Mesenchymal stem cell (in vitro differentiated cells and primary cell): Measurements from ENCODE around the gene ST7L.

ENCODE experiments used
- DNase-seq: peaks from one replicate; pipeline ENCODE4 v3.0.0-alpha.2; 2013
- H2AFZ ChIP-seq: one replicate; pipeline ENCODE4 v1.6.1; 2013; ENCODE audit warnings: low read depth, mild to moderate bottlenecking, control low read depth, inconsistent platforms, low read length, moderate library complexity
- H2AK5ac ChIP-seq: 2 replicates; pipeline ENCODE4 v1.6.1; 2013; ENCODE audit warnings: low read length, moderate library complexity, mild to moderate bottlenecking, inconsistent platforms; ENCODE audit not compliant: severe bottlenecking
- H2BK120ac ChIP-seq: one replicate; pipeline ENCODE4 v1.6.1; 2013; ENCODE audit warnings: low read depth, mild to moderate bottlenecking, inconsistent platforms, low read length, moderate library complexity
- H2BK12ac ChIP-seq, 2 experiments: one replicate each; pipeline ENCODE4 v1.6.1; 2013; ENCODE audit warnings: inconsistent platforms in 2 of 2, low read length in 2 of 2, mild to moderate bottlenecking in 2 of 2, moderate library complexity in 2 of 2, control low read depth in 1 of 2
- H2BK15ac ChIP-seq: one replicate; pipeline ENCODE4 v1.6.1; 2013; ENCODE audit warnings: mild to moderate bottlenecking, low read depth, inconsistent platforms; ENCODE audit not compliant: poor library complexity, severe bottlenecking
- H2BK5ac ChIP-seq: 2 replicates; pipeline ENCODE4 v1.6.1; 2013; ENCODE audit warnings: low read depth, mild to moderate bottlenecking, low read length, control low read depth, inconsistent platforms; ENCODE audit not compliant: poor library complexity, severe bottlenecking
- H3K14ac ChIP-seq, 2 experiments: one replicate each; pipeline ENCODE4 v1.6.1; 2013; ENCODE audit warnings: inconsistent platforms in 2 of 2, low read length in 2 of 2, control low read depth in 1 of 2, mild to moderate bottlenecking in 1 of 2, moderate library complexity in 1 of 2
- H3K18ac ChIP-seq, 2 experiments: one replicate each; pipeline ENCODE4 v1.6.1; 2013; ENCODE audit warnings: inconsistent platforms in 2 of 2, low read length in 2 of 2, control low read depth in 1 of 2, low read depth in 1 of 2, mild to moderate bottlenecking in 1 of 2
- H3K23ac ChIP-seq, 2 experiments: one replicate each; pipeline ENCODE4 v1.6.1; 2013; ENCODE audit warnings: inconsistent platforms in 2 of 2, low read length in 2 of 2, mild to moderate bottlenecking in 2 of 2, moderate library complexity in 2 of 2, control low read depth in 1 of 2
- H3K27ac ChIP-seq: 2 replicates; pipeline ENCODE4 v1.5.1; 2013; ENCODE audit warnings: mild to moderate bottlenecking, moderate library complexity, low read length, control low read depth, inconsistent platforms; ENCODE audit not compliant: poor library complexity, severe bottlenecking
- H3K27me3 ChIP-seq, 2 experiments: 2 replicates each; pipeline versions ENCODE4 v1.6.1 to v1.7.0; 2013; ENCODE audit warnings: low read length in 2 of 2, mild to moderate bottlenecking in 2 of 2, moderate library complexity in 2 of 2, control low read depth in 1 of 2, inconsistent platforms in 1 of 2; ENCODE audit not compliant: control insufficient read depth in 1 of 2, insufficient read depth in 1 of 2
- H3K36me3 ChIP-seq, 2 experiments: 2 replicates each; pipeline versions ENCODE4 v1.6.1 to v1.7.0; 2013; ENCODE audit warnings: low read length in 2 of 2, control low read depth in 1 of 2, inconsistent platforms in 1 of 2, low read depth in 1 of 2, mild to moderate bottlenecking in 1 of 2; ENCODE audit not compliant: insufficient read depth in 2 of 2, control insufficient read depth in 1 of 2
- H3K4ac ChIP-seq, 2 experiments: one replicate each; pipeline ENCODE4 v1.6.1; 2013; ENCODE audit warnings: inconsistent platforms in 2 of 2, low read length in 2 of 2, mild to moderate bottlenecking in 2 of 2, moderate library complexity in 2 of 2, control low read depth in 1 of 2, low read depth in 1 of 2
- H3K4me1 ChIP-seq: 2 replicates; pipeline ENCODE4 v1.6.1; 2013; ENCODE audit warnings: low read depth, low read length, control low read depth; ENCODE audit not compliant: control insufficient read depth, insufficient read depth
- H3K4me2 ChIP-seq: 2 replicates; pipeline ENCODE4 v1.6.1; 2013; ENCODE audit warnings: low read length, mild to moderate bottlenecking, inconsistent platforms; ENCODE audit not compliant: poor library complexity, severe bottlenecking
- H3K4me3 ChIP-seq, 2 experiments: 2 replicates each; pipeline versions ENCODE4 v1.5.1 to v1.7.0; 2013; ENCODE audit warnings: low read length in 2 of 2, mild to moderate bottlenecking in 2 of 2, control low read depth in 1 of 2, low read depth in 1 of 2; ENCODE audit not compliant: insufficient read depth in 1 of 2
- H3K79me1 ChIP-seq: replicated peaks from 2 replicates; pipeline ENCODE4 v1.6.1; 2013; ENCODE audit warnings: mild to moderate bottlenecking, control low read depth, low read length, inconsistent platforms; ENCODE audit not compliant: poor library complexity, severe bottlenecking
- H3K9ac ChIP-seq: 2 replicates; pipeline ENCODE4 v1.7.0; 2013; ENCODE audit warnings: mild to moderate bottlenecking, low read length, moderate library complexity
- H3K9me3 ChIP-seq: 2 replicates; pipeline ENCODE4 v1.7.0; 2013; ENCODE audit warnings: mild to moderate bottlenecking, low read length; ENCODE audit not compliant: control insufficient read depth
- H4K8ac ChIP-seq: one replicate; pipeline ENCODE4 v1.6.1; 2013; ENCODE audit warnings: inconsistent platforms, mild to moderate bottlenecking, low read length, moderate library complexity
- H4K91ac ChIP-seq: one replicate; pipeline ENCODE4 v1.6.1; 2013; ENCODE audit warnings: mild to moderate bottlenecking, low read length, inconsistent platforms
- WGBS: methylation state at CpG from one replicate; pipeline ENCODE4 v1.1.7; 2013; ENCODE audit warnings: mixed read lengths; 5-methylcytosine and 5-hydroxymethylcytosine counted together

Gene ST7L

DNA sequence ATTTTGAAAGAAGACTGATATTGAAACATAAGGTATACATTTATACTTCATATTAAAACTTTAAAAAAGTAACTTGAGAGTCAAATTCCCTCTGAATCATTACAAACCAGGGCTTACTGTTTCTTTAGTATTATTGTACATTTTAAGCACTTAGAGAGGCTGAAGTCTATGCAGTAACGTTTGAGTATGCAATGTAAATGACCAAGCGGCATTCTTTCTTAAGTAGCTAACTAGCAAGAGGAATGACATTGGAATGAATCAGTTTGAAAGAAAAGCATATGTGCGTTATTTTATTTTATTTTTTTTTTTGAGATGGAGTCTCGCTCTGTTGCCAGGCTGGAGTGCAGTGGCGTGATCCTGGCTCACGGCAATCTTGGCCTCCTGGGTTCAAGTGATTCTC is 85.9 kb downstream of the ST7L start:
- no peak overlapping the region for H2BK5ac ChIP-seq
- no peak overlapping the region for H3K14ac ChIP-seq
- DNase-seq, result peak; percentile 70
- peak overlapping the region; percentile 81 for H3K27ac ChIP-seq
- peaks cover 4% of the 10 kb centered on the region for H3K4me1 ChIP-seq
- no peaks in the 10 kb centered on the region for H3K9me3 ChIP-seq
- no peak overlapping the region for H3K18ac ChIP-seq
- H3K9ac ChIP-seq, result no peak overlapping the region
- H2BK120ac ChIP-seq, result no peak overlapping the region
- H4K8ac ChIP-seq, result no peak overlapping the region
- H4K91ac ChIP-seq, result no peak overlapping the region
- no peak overlapping the region for H2BK12ac ChIP-seq
- H2AFZ ChIP-seq, result no peak overlapping the region
- no peak overlapping the region for H2AK5ac ChIP-seq
- no peak overlapping the region for H3K4me3 ChIP-seq
- no peak overlapping the region for H2BK15ac ChIP-seq
- no peak overlapping the region for H3K4ac ChIP-seq
- H3K79me1 ChIP-seq, result no peaks in the 10 kb centered on the region
- H3K4me2 ChIP-seq, result no peak overlapping the region
- no peak overlapping the region for H3K23ac ChIP-seq
- WGBS, result 23% methylated on average over 6 of the region's 6 CpGs
- H3K27me3 ChIP-seq, result no peaks in the 10 kb centered on the region
- peaks cover 0 to 22% of the 10 kb centered on the region in 2 experiments for H3K36me3 ChIP-seq

DNA sequence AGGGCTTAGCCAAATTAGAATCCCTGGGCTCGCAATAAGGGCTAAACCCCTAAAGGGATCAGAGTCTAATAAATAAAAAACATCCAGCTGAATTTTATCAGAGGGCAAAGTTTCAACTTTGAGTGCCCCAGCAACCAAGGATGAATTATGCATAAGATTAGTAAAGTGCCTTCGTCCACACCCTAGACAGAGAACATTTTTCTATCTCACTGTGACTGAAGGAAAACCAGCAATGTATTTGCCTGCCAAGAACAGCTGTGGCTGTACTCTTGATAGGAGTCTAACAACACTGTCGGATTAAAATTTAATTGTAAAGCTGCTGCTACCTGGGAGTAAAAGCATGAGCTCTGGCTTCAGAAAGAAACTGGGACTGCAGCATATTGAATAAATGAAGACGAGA is 86.9 kb downstream of the ST7L start:
- Histone ChIP-seq H3K4me2 (no peak overlapping the region), H3K14ac (no peak overlapping the region), H2BK12ac (peak overlapping the region in 1 of 2 experiments; percentile 71), H3K23ac (no peak overlapping the region), H2AFZ (no peak overlapping the region), H3K79me1 (no peaks in the 10 kb centered on the region), H3K27me3 (no peaks in the 10 kb centered on the region), H2AK5ac (peak overlapping the region; percentile 12), H3K4me1 (peaks cover 5% of the 10 kb centered on the region), H2BK15ac (no peak overlapping the region), H3K27ac (peak overlapping the region; percentile 67), H3K36me3 (peaks cover 0 to 27% of the 10 kb centered on the region in 2 experiments), H3K9ac (no peak overlapping the region), H3K4ac (no peak overlapping the region), H2BK5ac (peak overlapping the region; percentile 3), H4K8ac (no peak overlapping the region), H2BK120ac (no peak overlapping the region), H3K9me3 (no peaks in the 10 kb centered on the region), H3K18ac (no peak overlapping the region), H3K4me3 (no peak overlapping the region), H4K91ac (no peak overlapping the region)
- WGBS, result 68% methylated on average over 4 of the region's 4 CpGs
- DNase-seq, result no peak

DNA sequence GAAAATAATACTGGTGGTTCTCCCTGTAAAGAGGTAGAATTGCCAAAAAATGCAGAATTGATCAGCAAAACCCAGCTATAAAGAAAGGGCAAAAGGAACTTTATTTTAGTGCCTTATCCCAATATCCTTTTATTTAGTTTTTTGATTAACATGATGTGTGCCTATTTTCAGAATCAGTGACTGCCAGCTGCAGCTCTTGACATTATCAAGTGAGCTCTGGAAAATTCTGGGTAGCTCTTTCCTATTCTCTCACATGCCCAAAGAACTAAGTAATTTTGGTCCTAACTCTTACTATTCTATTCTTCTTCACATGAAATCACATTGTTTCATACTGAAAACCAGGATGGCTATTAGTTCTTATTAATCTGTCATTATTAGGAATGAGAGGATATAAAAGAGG is 88.1 kb downstream of the ST7L start:
- H3K23ac ChIP-seq, result no peak overlapping the region
- no peak overlapping the region for H4K8ac ChIP-seq
- H3K79me1 ChIP-seq, result no peaks in the 10 kb centered on the region
- H2BK15ac ChIP-seq, result no peak overlapping the region
- H2BK120ac ChIP-seq, result no peak overlapping the region
- H3K9me3 ChIP-seq, result no peaks in the 10 kb centered on the region
- H3K14ac ChIP-seq, result no peak overlapping the region
- H3K9ac ChIP-seq, result no peak overlapping the region
- H3K4me1 ChIP-seq, result peaks cover 7% of the 10 kb centered on the region
- H3K27me3 ChIP-seq, result no peaks in the 10 kb centered on the region
- no peak overlapping the region for H2AFZ ChIP-seq
- peaks cover 0 to 34% of the 10 kb centered on the region in 2 experiments for H3K36me3 ChIP-seq
- H3K27ac ChIP-seq, result no peak overlapping the region
- H3K18ac ChIP-seq, result no peak overlapping the region
- H2BK5ac ChIP-seq, result no peak overlapping the region
- no peak overlapping the region for H2BK12ac ChIP-seq
- H3K4me3 ChIP-seq, result no peak overlapping the region
- no peak overlapping the region for H3K4ac ChIP-seq
- no peak overlapping the region for H4K91ac ChIP-seq
- no peak overlapping the region for H3K4me2 ChIP-seq
- no peak for DNase-seq
- no peak overlapping the region for H2AK5ac ChIP-seq

DNA sequence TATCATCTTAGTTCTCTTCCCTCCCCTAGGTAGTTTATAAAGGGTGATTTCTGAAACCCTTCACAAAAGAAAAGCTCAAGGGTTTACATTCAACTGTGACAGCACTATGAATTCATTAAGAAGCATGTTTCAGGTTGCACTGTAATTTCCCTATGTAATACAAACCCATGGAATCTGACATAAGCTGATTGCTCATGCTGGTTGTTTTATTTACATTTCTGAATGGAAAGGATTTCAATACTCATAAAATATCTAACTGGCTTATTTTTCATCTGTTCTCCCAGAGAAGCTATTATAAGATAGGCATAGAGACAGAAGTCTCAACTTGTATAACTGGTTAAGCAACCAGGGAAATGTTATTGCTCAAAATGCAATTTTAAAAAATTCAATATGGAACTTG is 89.6 kb downstream of the ST7L start:
- no peak overlapping the region for H3K4ac ChIP-seq
- H2AK5ac ChIP-seq, result no peak overlapping the region
- H3K79me1 ChIP-seq, result no peaks in the 10 kb centered on the region
- H3K14ac ChIP-seq, result no peak overlapping the region
- no peak overlapping the region for H4K8ac ChIP-seq
- no peak overlapping the region for H3K4me3 ChIP-seq
- no peak overlapping the region for H2BK15ac ChIP-seq
- H2BK12ac ChIP-seq, result no peak overlapping the region
- no peak overlapping the region for H3K18ac ChIP-seq
- no peaks in the 10 kb centered on the region for H3K27me3 ChIP-seq
- no peak overlapping the region for H3K9ac ChIP-seq
- peaks cover 14% of the 10 kb centered on the region for H3K4me1 ChIP-seq
- DNase-seq, result no peak
- H3K9me3 ChIP-seq, result no peaks in the 10 kb centered on the region
- H3K23ac ChIP-seq, result no peak overlapping the region
- no peak overlapping the region for H2BK5ac ChIP-seq
- no peak overlapping the region for H2BK120ac ChIP-seq
- H3K27ac ChIP-seq, result peak overlapping the region; percentile 93
- H4K91ac ChIP-seq, result no peak overlapping the region
- H2AFZ ChIP-seq, result no peak overlapping the region
- H3K36me3 ChIP-seq, result peaks cover 0 to 44% of the 10 kb centered on the region in 2 experiments
- H3K4me2 ChIP-seq, result no peak overlapping the region
